Epithelial cell of esophagus (primary cell): ENCODE results near the gene SLC16A9.
"Not testable (repeated sequence)": the region's sequence is repeated elsewhere in the genome, so short reads cannot be mapped to it uniquely, and the experiment has no call there.

Source experiments
- DNase-seq: peaks from one replicate; pipeline ENCODE4 v3.0.0; 2010; ENCODE audit warnings: low read depth
- H3K4me3 ChIP-seq: 2 replicates; pipeline ENCODE4 v1.5.1; 2011; ENCODE audit warnings: mild to moderate bottlenecking, low read length, control low read depth
- TF ChIP-seq, protein P1 (sequence below): IDR thresholded peaks from 2 replicates; pipeline ENCODE4 v1.5.1; 2011; ENCODE audit warnings: low read depth, mild to moderate bottlenecking, low read length, control low read depth, inconsistent platforms; ENCODE audit not compliant: insufficient read depth; ENCODE audit errors: missing control alignments

SLC16A9 gene

DNA sequence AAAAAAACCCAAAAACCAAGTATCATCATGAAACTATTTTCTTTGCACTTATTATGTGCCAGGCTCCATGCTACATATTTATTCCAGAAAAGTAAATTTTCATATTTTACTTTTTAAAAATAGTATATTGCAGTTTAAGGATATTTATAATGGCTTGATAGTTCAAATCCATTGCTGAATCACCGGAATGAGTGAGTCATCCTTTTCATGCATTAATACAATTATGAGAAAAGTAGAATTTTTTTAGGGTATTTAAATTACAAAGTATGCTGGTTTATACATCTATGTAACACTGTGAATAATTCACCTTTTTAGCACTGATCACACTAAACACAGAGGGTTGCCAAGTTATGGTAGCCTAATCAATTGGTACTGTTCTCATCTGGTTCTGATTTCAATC is 54.3 kb downstream of the SLC16A9 start:
- TF ChIP-seq, protein P1, sequence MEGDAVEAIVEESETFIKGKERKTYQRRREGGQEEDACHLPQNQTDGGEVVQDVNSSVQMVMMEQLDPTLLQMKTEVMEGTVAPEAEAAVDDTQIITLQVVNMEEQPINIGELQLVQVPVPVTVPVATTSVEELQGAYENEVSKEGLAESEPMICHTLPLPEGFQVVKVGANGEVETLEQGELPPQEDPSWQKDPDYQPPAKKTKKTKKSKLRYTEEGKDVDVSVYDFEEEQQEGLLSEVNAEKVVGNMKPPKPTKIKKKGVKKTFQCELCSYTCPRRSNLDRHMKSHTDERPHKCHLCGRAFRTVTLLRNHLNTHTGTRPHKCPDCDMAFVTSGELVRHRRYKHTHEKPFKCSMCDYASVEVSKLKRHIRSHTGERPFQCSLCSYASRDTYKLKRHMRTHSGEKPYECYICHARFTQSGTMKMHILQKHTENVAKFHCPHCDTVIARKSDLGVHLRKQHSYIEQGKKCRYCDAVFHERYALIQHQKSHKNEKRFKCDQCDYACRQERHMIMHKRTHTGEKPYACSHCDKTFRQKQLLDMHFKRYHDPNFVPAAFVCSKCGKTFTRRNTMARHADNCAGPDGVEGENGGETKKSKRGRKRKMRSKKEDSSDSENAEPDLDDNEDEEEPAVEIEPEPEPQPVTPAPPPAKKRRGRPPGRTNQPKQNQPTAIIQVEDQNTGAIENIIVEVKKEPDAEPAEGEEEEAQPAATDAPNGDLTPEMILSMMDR, result no peak
- DNase-seq, result no peak
- no peak overlapping the region for H3K4me3 ChIP-seq

DNA sequence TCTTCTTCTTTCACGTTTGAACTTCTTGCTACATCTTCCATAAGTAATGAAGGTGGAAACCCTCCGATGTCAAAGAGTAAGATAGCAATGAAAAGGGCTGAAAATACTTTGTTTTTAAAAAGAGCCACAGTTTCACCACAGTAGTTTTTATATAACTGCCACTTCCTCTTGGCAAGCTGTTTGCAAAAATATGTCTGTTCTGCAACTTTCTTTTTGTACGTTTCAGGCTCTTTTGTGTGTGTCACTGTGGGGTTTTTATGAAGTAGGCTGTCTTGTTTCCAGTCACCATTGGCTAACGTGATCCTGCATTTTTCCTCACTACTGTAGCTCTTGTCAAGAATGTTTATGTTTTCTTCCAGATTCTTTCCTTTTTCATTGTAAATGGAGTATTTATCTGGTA is 55.6 kb downstream of the SLC16A9 start:
- H3K4me3 ChIP-seq, result no peak overlapping the region
- DNase-seq, result no peak
- TF ChIP-seq, protein P1, result no peak

DNA sequence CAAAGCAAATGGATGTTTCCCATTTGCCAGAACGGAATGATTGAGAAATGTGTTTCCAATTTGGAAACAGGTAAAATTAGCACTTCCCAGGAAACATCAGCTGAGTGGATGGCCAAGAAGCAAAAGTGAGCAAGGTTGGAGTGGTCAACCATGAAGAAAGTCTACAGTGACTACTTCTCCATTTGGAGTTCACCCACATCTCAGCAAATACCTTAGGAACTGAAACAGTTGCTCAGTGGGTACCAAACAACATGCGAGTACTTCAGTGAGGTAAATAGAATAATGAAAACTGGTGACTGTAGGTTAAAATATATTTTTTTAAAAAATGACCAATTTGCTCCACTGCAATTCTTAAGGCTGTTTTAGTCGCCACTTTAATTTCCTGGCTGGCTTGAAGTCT is 57.7 kb downstream of the SLC16A9 start:
- no peak for DNase-seq
- TF ChIP-seq, protein P1, result no peak
- H3K4me3 ChIP-seq, result no peak overlapping the region

DNA sequence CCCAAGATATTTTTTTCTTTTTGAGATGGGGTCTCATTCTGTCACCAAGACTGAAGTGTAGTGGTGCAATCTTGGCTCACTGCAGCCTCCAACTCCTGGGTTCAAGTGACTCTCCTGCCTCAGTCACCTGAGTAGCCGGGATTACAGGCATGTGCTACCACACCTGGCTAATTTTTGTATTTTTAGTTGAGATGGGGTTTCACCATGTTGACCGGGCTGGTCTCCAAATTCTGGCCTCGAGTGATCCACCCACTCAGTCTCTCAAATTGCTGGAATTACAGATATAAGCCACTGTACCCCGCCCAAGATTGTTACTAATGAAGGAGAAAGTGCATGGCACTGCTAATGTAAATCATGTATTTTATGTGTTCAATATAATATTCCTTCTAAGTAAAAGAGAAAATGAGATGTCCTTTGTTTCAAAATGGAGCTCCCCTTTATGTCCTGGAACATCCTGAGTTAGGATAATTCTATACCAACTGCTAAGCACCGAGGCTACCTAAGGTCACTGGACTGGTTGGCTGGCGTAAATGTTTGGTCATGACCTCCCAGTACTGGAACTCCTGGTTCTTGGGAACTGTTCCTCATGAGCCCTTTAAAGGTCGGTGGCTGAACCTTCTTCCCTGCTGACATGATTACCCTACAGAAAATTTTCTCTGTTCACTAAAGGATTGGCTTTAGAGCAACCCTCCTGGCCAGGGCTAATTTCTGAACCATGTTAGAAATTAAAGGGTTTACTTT is 59.9 kb downstream of the SLC16A9 start:
- no peak for DNase-seq

DNA sequence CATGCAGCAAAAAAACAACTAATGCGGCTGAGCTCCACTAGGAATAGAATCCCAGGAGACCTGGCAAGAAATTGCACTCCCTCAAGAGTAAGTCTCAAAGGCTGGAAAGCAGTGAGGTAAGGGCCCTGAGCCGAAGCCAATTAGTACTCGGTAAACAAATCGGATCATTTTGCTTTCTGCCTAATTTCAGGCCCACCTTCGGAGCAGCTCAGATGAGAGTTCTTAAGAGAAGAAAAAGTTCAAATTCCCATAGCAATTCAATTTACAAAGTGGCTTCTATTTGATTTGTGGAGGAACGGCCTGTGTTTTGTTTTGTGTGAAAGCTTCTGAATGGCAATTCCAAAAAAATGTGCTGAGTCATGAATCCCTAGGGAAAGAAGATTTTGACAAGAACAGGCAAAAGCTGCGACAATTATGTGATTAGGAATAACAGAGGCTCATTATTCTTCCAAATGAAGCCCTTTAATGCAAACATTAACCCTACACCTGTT is 60.9 kb downstream of the SLC16A9 start:
- H3K4me3 ChIP-seq, result no peak overlapping the region
- no peak for DNase-seq

More for the DNA sequence above, 59.9 kb downstream of the SLC16A9 start:
- no peak overlapping the region for H3K4me3 ChIP-seq
- TF ChIP-seq, protein P1, result no peak

DNA sequence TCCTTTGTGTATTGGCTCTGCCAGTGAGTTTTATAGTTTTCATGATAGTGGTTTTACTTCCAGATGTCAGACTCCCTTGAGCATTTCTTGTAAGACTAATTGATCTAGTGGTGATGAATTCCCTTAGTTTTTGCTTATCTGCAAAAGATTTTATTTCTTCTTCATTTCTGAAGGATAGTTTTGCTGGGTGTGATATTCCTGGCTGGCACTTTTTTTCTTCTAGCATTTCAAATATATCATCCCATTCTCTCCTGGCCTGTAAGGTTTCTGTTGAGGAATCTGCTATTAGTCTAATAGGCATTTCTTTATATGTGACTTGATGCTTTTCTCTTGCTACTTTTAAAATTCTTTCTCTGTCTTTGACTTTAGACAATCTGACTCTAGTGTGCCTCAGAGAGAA is 64.8 kb downstream of the SLC16A9 start:
- no peak overlapping the region for H3K4me3 ChIP-seq
- TF ChIP-seq, protein P1, result no peak
- no peak for DNase-seq

More for the DNA sequence above, 60.9 kb downstream of the SLC16A9 start:
- TF ChIP-seq, protein P1, result no peak

DNA sequence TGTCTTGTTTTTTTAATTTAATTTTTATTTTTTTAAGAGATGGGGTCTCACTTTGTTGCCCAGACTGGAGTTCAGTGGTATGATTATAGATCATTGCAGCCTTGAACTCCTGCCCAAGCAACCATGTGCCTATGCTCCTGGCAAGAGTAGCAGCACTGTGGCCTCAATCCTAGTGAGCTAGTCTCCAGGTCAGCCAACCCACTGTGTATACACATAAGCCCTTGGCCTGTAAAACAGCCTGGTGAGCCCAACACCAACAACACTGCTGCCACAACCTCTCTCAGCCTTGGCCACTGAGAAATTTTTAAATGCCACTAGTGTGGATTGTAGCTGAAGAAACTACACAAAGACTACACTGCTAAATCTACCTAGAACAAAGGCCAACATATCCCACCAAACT is 68.0 kb downstream of the SLC16A9 start:
- not testable (repeated sequence) for H3K4me3 ChIP-seq, DNase-seq
